HG03108 (cell line): Measurements from ENCODE around the gene ARID5B.
A peak's percentile ranks its signal among the peaks of the same experiment; 100 is the strongest.

ENCODE experiments used
- ATAC-seq: cut with Tn5 transposase; IDR thresholded peaks from one replicate; pipeline ENCODE4 v1.9.1; 2021; ENCODE audit warnings: moderate library complexity; ENCODE audit not compliant: unreplicated experiment

Gene ARID5B

GRCh38 chr10:61903221-61903927 is 1.9 kb downstream of the ARID5B start:
- peak; percentile 46 for ATAC-seq

- ATAC-seq, result no peak
Measured at GRCh38 chr10:61903928-61904344, 2.4 kb downstream of the ARID5B start.

- ATAC-seq, result peak; percentile 49
Measured at GRCh38 chr10:61904733-61905725, 3.5 kb downstream of the ARID5B start.

GRCh38 chr10:61905837-61906561 is 4.5 kb downstream of the ARID5B start:
- no peak for ATAC-seq

- ATAC-seq, result no peak
Measured at GRCh38 chr10:61906562-61906901, 5.0 kb downstream of the ARID5B start.

GRCh38 chr10:61907011-61907410 is 5.5 kb downstream of the ARID5B start:
- no peak for ATAC-seq

GRCh38 chr10:61907587-61907986 is 6.1 kb downstream of the ARID5B start:
- ATAC-seq, result no peak

GRCh38 chr10:61910226-61910805 is 8.8 kb downstream of the ARID5B start:
- ATAC-seq, result no peak

GRCh38 chr10:61910894-61911293 is 9.4 kb downstream of the ARID5B start:
- no peak for ATAC-seq

- ATAC-seq, result no peak
Measured at GRCh38 chr10:61911425-61911824, 9.9 kb downstream of the ARID5B start.

GRCh38 chr10:61912981-61913380 is 11.5 kb downstream of the ARID5B start:
- no peak for ATAC-seq

GRCh38 chr10:61918140-61918539 is 16.6 kb downstream of the ARID5B start:
- no peak for ATAC-seq

GRCh38 chr10:61918989-61919388 is 17.5 kb downstream of the ARID5B start:
- ATAC-seq, result no peak

GRCh38 chr10:61919646-61920215 is 18.2 kb downstream of the ARID5B start:
- ATAC-seq, result no peak

- no peak for ATAC-seq
Measured at GRCh38 chr10:61921143-61921542, 19.6 kb downstream of the ARID5B start.

- ATAC-seq, result no peak
Measured at GRCh38 chr10:61923210-61923949, 21.9 kb downstream of the ARID5B start.

GRCh38 chr10:61923950-61924274 is 22.4 kb downstream of the ARID5B start:
- no peak for ATAC-seq

GRCh38 chr10:61929555-61929954 is 28.1 kb downstream of the ARID5B start:
- ATAC-seq, result no peak

GRCh38 chr10:61931620-61932332 is 30.3 kb downstream of the ARID5B start:
- no peak for ATAC-seq
